ENCODE measurements around the gene SNRPD3.

- TF ChIP-seq CTCF (conservative IDR thresholded peaks at IDR 0.05; ENCODE audit: low read length) (no peak), EZH2phosphoT487 (IDR thresholded peaks at IDR 0.05; ENCODE audit: borderline replicate concordance) (no peak)
Measured at GRCh38 chr22:24512043-24512442, 43.8 kb upstream of the SNRPD3 start.

All from Loucy (cell line).